NCI-H146 treated with DMSO at 0.1 percent for 48 hours (cell line): ENCODE measurements around the gene ATPAF2.
A peak's percentile ranks its signal among the peaks of the same experiment; 100 is the strongest.

Experiments
- DNase-seq: peaks from one replicate; lab custom pipeline; 2025; ENCODE audit not compliant: unreplicated experiment; lab: John Stamatoyannopoulos, UW

The ATPAF2 gene

DNA sequence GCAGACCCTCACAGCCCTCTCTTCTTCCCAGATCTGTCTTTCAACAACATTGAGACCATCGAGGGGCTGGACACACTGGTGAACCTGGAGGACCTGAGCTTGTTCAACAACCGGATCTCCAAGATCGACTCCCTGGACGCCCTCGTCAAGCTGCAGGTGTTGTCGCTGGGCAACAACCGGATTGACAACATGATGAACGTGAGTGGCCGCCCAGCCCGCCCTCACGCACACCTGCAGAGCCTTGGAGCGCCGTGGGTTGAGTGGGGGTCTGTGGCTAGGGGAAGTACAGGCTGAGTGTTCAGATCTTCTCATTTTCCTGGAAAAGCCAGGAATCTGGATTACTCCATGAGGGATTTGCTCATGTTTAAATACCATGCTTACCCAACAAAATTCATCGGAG, 51.1 kb downstream of the ATPAF2 start:
- DNase-seq = peak; percentile 3

DNA sequence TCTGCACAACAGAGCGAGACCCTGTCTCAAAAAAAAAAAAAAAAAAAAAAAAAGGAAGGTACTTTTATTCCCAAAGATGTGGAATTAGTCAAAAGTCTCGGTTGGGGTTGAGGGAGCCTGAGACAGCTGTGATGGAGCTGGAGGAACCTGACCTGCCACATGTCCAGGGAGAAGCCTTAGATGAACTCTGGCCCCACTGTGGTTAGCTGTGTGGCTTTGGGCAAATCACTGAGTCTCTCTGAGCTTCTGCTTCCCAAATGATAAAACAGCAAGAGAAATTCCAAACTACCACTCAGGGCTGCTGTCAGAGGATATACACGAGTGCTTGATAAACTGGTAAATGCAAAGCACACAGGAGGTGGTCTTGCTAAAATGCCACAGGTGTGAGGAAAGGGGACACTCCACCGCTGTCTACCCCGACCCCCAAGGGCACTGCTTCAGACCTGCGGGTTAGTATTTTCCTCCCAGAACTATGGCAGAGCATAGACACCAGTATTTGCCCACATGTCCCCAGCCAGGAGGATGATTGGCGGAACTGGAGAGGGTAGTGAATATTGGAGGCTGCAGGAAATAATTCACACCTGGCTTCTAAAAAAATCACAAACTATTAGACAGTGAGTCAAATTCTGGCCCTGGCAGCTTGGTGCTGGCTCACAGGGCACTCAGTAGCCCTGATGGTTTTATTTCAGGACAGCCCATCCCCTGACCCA, 51.6 kb downstream of the ATPAF2 start:
- DNase-seq = no peak

DNA sequence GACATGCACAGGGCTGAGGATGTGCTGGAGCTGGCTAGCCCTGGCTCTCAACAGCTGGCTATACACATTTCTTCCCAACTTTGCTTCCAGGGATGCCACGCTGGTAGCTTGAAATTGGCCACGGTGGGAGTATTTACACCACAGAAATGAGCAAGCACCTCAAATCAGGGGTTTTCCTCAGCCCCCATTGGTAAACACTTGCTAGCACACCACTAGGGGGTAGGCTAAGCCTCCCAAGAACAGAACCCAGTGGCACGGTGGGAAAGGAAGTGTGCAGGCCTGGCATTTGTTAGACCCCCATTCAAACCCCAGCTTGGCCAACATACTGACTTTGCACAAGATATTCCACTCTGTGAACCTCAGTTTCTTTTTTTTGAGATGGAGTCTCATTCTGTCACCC, 53.4 kb downstream of the ATPAF2 start:
- no peak for DNase-seq

DNA sequence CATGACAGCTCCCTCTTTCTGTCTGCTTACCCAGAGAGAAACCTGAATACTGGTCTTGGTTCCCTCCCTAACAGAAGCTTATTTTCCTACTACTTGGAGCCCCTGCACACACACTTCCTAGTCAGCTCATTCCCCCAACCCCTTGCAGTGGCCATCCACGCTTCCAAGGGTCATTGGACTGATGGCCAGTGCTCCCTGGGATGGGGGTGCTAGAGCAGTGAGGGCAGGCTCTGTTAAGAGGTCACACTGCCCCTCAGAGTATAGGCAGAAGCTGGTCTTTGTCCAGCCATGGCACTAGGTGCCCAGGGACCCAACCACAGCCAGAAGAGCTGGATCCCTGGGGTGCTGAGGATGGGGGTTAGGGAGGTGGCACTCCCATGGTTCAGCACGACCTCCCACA, 53.8 kb downstream of the ATPAF2 start:
- DNase-seq = no peak

GRCh38 chr17:17983776-17984175, 55.2 kb downstream of the ATPAF2 start:
- DNase-seq = no peak

- no peak for DNase-seq
These were observed 55.6 kb downstream of the ATPAF2 start for GRCh38 chr17:17983376-17983775.

GRCh38 chr17:17982801-17983200, 56.2 kb downstream of the ATPAF2 start:
- no peak for DNase-seq

GRCh38 chr17:17981330-17981729, 57.6 kb downstream of the ATPAF2 start:
- no peak for DNase-seq

DNA sequence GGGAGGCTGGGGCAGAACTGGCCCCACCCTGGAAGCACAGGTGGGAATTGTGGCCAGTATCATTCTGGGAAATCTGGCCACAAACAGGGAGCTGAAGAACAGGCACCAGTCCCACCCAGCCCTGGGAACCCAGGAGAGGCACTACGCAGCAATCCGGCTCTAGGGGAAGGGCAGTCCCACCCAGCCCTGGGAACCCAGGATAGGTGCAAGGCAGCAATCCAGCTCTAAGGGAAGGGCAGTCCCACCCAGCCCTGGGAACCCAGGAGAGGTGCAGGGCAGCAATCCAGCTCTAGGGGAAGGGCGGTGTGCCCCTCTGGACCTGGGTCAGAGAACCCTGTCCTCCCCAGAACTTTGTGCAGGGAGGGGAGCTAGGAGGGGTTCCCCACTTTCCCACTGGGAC, 59.2 kb downstream of the ATPAF2 start:
- no peak for DNase-seq

- no peak for DNase-seq
These were observed 60.2 kb downstream of the ATPAF2 start for GRCh38 chr17:17978481-17979424.

DNA sequence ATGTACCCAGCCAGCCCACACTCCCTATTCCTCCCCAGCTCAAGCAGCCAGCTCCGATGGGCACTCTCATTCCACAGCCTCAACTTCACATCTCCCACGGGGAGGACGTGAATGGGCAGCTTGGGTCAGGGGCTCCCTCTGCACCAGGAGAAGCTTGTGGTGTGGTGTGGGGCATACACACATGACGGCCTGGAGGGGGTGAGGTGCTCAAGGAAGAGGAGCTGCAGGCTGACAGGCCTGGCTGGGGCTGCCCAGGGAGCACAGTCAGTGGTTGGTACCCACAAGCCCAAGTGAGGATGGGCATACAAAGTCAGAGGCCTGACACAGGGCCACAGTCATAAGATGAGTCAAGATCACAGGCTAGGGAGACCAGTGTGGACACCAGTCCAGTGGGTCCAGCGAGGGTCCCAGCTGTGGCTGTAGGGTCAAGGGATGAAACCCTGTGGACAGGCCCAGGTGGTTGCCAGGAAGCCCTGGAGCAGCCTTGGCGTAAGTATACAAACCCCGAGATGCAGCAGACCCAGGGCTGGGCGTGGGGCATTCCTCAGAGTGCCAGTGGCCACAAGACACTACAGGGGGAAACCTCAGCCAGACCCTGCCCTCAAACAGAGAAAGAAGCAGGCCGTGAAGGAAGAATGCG, 61.9 kb downstream of the ATPAF2 start:
- no peak for DNase-seq

- DNase-seq = no peak
These were observed 63.5 kb downstream of the ATPAF2 start for GRCh38 chr17:17975436-17975835.

GRCh38 chr17:17972952-17973254, 66.1 kb downstream of the ATPAF2 start:
- no peak for DNase-seq

GRCh38 chr17:17972126-17972951, 66.6 kb downstream of the ATPAF2 start, which contains the start of the genes DRC3 and TOM1L2:
Gene DRC3, plus strand, starts transcription at chr17:17972862. Its CDS starts 4,737 bp downstream, at chr17:17977599.
Gene TOM1L2, minus strand, starts transcription at chr17:17972400. Its CDS starts 87 bp downstream, at chr17:17972313.
- peak; percentile 100 for DNase-seq

DNA sequence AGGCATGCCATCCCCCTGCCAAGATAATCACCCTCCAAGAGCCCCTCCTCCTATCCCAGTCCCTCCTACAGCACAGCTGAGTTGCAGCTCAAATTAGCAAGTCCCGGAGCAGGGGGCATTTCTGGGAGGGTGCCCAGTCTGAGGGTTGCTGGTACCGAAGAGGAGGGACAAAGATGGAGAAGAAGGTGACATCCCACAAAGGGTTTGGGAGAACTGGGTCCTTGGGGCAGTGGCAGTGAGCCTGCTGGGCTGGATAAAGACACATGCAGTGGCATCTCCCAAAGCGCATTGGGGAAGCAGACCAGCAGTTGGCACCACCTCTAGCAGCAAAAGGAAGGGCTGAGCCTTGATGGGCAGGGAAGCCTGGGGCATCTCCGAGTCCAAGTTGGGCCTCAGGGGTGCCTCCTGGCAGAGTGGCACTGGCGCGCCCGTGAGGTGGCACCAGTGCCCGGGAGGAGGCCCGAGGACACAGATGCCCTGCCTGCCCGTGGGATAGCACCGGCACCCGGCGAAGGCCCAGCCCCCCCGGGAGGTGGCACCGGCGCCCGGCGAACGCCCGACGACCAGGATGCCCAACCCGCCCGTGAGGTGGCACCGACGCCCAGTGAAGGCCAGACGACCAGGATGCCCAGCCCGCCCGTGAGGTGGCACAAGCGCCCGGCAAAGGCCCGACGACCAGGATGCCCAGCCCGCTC, 67.4 kb downstream of the ATPAF2 start:
- no peak for DNase-seq

DNA sequence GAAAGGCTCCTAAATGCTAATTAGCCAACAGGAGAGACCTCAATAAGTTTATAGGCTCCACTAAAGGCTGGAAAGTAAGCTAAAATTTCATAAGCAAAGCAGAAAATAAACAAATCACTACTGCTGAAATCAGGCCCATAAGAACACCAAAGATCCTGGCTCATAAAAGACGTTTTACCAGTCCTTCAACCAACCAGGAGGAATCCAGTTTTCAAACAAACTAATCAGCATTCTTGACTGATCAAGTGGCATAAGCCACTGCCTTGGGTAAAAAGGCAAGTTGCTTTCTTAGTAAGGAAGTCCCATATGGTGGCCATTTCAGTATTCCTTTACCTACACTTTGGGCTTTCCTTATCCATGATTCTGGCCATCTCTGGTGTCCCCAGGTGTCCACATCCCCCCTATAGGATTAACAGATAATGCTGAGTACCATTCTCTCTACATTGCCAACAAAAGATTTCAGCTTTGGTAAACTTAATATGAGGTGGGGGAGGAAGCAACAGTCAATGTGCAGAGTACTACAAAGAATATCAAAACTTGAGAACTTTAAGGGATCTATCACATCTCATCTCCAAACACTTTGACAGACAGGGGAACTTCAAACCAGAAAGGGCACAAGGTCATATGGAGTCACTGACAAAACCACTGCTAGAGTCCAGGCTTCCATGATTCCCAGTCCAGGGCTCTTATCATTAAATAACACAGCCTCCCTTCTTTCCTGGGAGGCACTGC, 68.1 kb downstream of the ATPAF2 start:
- no peak for DNase-seq
